HCT116 (cell line): ENCODE data around the gene RORB. TPM values are rescaled to one million over a fixed set of nuclear protein-coding genes. Genes with fewer than 3 reads are reported as not detected.

Experiments
- ATAC-seq: fragments of 200-7000 bp; cut with Tn5 transposase; 2 replicates; pipeline ENCODE4 v1.9.1; 2020; ENCODE audit warnings: mild to moderate bottlenecking, moderate library complexity
- BruUV-seq: library from RNA; stranded (reverse); fragments of 400-500 nt; replicated peaks from 2 replicates; lab custom pipeline; 2021; lab: Mats Ljungman, UMichigan
- CTCF ChIA-PET: fragments of 300-600 bp; sonication (Branson Sonifier 250); formaldehyde crosslinking; loops from one replicate; lab custom pipeline; 2021; ENCODE audit warnings: antibody characterized with exemption; lab: Charles Lee
- POLR2A ChIA-PET: fragments of 300-600, 350-600 bp; sonication (Branson Sonifier 250); formaldehyde crosslinking; loops from one replicate; lab custom pipeline; 2021; ENCODE audit warnings: antibody characterized with exemption; lab: Charles Lee
- RAD21 ChIA-PET, 2 experiments: fragments of 300-600 bp; sonication (Branson Sonifier 250); formaldehyde crosslinking; loops; one replicate each; lab custom pipeline; 2023; ENCODE audit warnings: low total read pairs in 2 of 2; ENCODE audit not compliant: uncharacterized antibody in 2 of 2, unreplicated experiment in 2 of 2, low non-redundant PET in 1 of 2; lab: Charles Lee
- DNase-seq: peaks from one replicate; pipeline ENCODE4 v3.0.0-alpha.2; 2010; ENCODE audit warnings: low read depth, low spot score
- H2AFZ ChIP-seq: fragments of 200-600 bp; shearing (Covaris generic), sonication (generic); 2 replicates; pipeline ENCODE4 v1.6.1; 2017; ENCODE audit warnings: low read depth, mixed run types, mixed read lengths, antibody characterized with exemption, low read length; ENCODE audit not compliant: poor library complexity, severe bottlenecking
- H3K27ac ChIP-seq: 2 replicates; pipeline ENCODE4 v1.5.1; 2012; ENCODE audit warnings: low read depth, low read length
- H3K27me3 ChIP-seq: fragments of 200-600 bp; sonication (generic); 2 replicates; pipeline ENCODE4 v1.6.1; 2016; ENCODE audit warnings: mixed run types, low read length, mixed read lengths; ENCODE audit not compliant: insufficient read depth
- H3K36me3 ChIP-seq, 2 experiments: fragments of 200-500 bp in 1 of 2; fragments of 200-600 bp in 1 of 2; sonication (Bioruptor generic) in 1 of 2; sonication (generic) in 1 of 2; 2 replicates each; pipeline versions ENCODE4 v1.5.1 to v1.6.1; 2014 to 2016; ENCODE audit warnings: low read length in 2 of 2, inconsistent platforms in 1 of 2, mixed read lengths in 1 of 2, mixed run types in 1 of 2; ENCODE audit not compliant: insufficient read depth in 2 of 2, control insufficient read depth in 1 of 2
- H3K4me1 ChIP-seq, 2 experiments: fragments of 200-600 bp in 1 of 2; sonication (generic) in 1 of 2; 2 replicates each; pipeline versions ENCODE4 v1.5.1 to v1.6.1; 2012 to 2017; ENCODE audit warnings: low read length in 2 of 2, inconsistent platforms in 1 of 2, mild to moderate bottlenecking in 1 of 2, mixed read lengths in 1 of 2, mixed run types in 1 of 2, moderate library complexity in 1 of 2; ENCODE audit not compliant: insufficient read depth in 2 of 2, control insufficient read depth in 1 of 2
- H3K4me2 ChIP-seq: fragments of 200-600 bp; sonication (generic); 2 replicates; pipeline ENCODE4 v1.6.1; 2017; ENCODE audit warnings: mixed run types, low read length, mixed read lengths
- H3K4me3 ChIP-seq, 2 experiments: fragments of 200-600 bp in 1 of 2; sonication (generic) in 1 of 2; replicated peaks in 1 of 2; 2 replicates each; pipeline ENCODE4 v1.5.1; 2011 to 2016; ENCODE audit warnings: low read length in 2 of 2, control low read depth in 1 of 2, low read depth in 1 of 2, mild to moderate bottlenecking in 1 of 2, mixed read lengths in 1 of 2, mixed run types in 1 of 2
- H3K79me2 ChIP-seq: fragments of 200-600 bp; sonication (generic); 2 replicates; pipeline ENCODE4 v1.6.1; 2017; ENCODE audit warnings: mild to moderate bottlenecking, mixed run types, low read length, moderate library complexity, mixed read lengths; ENCODE audit not compliant: insufficient read depth
- H3K9ac ChIP-seq: fragments of 200-600 bp; sonication (generic); 2 replicates; pipeline ENCODE4 v1.6.1; 2016; ENCODE audit warnings: low read length, mixed read lengths
- H3K9me2 ChIP-seq: fragments of 200-600 bp; sonication (generic), shearing (Covaris generic); 2 replicates; pipeline ENCODE4 v1.6.1; 2017; ENCODE audit warnings: mixed run types, mild to moderate bottlenecking, moderate library complexity; ENCODE audit not compliant: insufficient read depth
- H3K9me3 ChIP-seq, 2 experiments: fragments of 200-500 bp in 1 of 2; fragments of 200-600 bp in 1 of 2; sonication (Bioruptor generic) in 1 of 2; sonication (generic) in 1 of 2; 2 replicates each; pipeline ENCODE4 v1.6.1; 2014 to 2017; ENCODE audit warnings: low read length in 2 of 2, mixed read lengths in 2 of 2, inconsistent platforms in 1 of 2, low read depth in 1 of 2, mild to moderate bottlenecking in 1 of 2, mixed run types in 1 of 2, moderate library complexity in 1 of 2; ENCODE audit not compliant: control insufficient read depth in 1 of 2, insufficient read depth in 1 of 2
- H4K20me1 ChIP-seq: fragments of 200-600 bp; sonication (generic), shearing (Covaris generic); 2 replicates; pipeline ENCODE4 v1.6.1; 2017; ENCODE audit warnings: mixed run types, mild to moderate bottlenecking, moderate library complexity; ENCODE audit not compliant: insufficient read depth
- ATF3 ChIP-seq: IDR thresholded peaks from 2 replicates; pipeline ENCODE4 v1.6.1; 2012
- CBX3 ChIP-seq: IDR thresholded peaks from 2 replicates; pipeline ENCODE4 v1.6.1; 2012; ENCODE audit warnings: low read depth
- EZH2 ChIP-seq: fragments of 200-600 bp; sonication (generic); IDR thresholded peaks from 2 replicates; pipeline ENCODE4 v1.6.1; 2017; ENCODE audit warnings: antibody characterized with exemption, mixed run types
- EZH2phosphoT487 ChIP-seq: fragments of 200-600 bp; IDR thresholded peaks from 2 replicates; pipeline ENCODE4 v1.6.1; 2018; ENCODE audit warnings: antibody characterized with exemption, borderline replicate concordance
- RAD21 ChIP-seq: IDR thresholded peaks from 2 replicates; pipeline ENCODE4 v1.6.1; 2012; ENCODE audit warnings: low read depth, mild to moderate bottlenecking
- REST ChIP-seq: IDR thresholded peaks from 2 replicates; pipeline ENCODE4 v1.6.1; 2012; ENCODE audit warnings: low read depth
- SIN3A ChIP-seq: IDR thresholded peaks from 2 replicates; pipeline ENCODE4 v1.6.1; 2012; ENCODE audit warnings: low read depth
- SRF ChIP-seq: IDR thresholded peaks from 2 replicates; pipeline ENCODE4 v1.6.1; 2012; ENCODE audit warnings: low read depth
- TCF7L2 ChIP-seq: IDR thresholded peaks from 2 replicates; pipeline ENCODE4 v1.7.0; 2011; ENCODE audit warnings: borderline replicate concordance, inconsistent platforms; ENCODE audit not compliant: insufficient read depth, insufficient read length; ENCODE audit errors: extremely low read depth
- ZBTB33 ChIP-seq: IDR thresholded peaks from 2 replicates; pipeline ENCODE4 v1.6.1; 2011; ENCODE audit warnings: mild to moderate bottlenecking, low read length, moderate library complexity; ENCODE audit not compliant: insufficient replicate concordance; ENCODE audit errors: extremely low read depth
- intact Hi-C: fragments of 100-400 bp; cut with micrococcal nuclease; formaldehyde crosslinking; loops from 2 replicates; pipeline ENCODE4 v1.10.0; 2022
- total RNA-seq: library from RNA; stranded (reverse); gene quantifications from one replicate; pipeline ENCODE4 v1.2.1, GENCODE V29; 2021; ENCODE audit not compliant: unreplicated experiment

The RORB gene
- total RNA-seq, 1 experiment from 2014 or later, result 0.02 TPM

DNA sequence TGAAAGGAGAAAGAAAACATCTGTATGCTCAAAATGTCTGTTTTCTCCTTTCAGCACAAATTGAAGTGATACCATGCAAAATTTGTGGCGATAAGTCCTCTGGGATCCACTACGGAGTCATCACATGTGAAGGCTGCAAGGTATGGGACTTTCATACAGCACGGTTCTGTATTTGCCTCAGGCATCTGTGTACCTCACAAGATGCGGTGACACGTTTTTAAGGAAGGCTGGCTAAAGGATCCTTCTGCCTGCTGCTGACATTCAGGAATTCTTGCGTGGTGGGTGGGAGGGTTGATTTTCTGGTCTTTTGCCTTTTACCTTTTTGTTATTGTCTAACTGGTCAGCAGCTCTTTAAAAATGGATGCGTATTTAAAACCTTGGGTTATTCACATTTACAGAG lies 133.1 kb downstream of the RORB start:
- H3K9me2 ChIP-seq, result no peaks in the 10 kb centered on the region
- peaks cover 56% of the 10 kb centered on the region for H3K27me3 ChIP-seq
- no peak for TF ChIP-seq ZBTB33
- TF ChIP-seq EZH2, result no peak
- no peak for TF ChIP-seq TCF7L2
- no peak for TF ChIP-seq ATF3
- no peak for TF ChIP-seq SIN3A
- no peak for TF ChIP-seq RAD21
- TF ChIP-seq SRF, result no peak
- TF ChIP-seq REST, result no peak
- no peak for TF ChIP-seq EZH2phosphoT487
- TF ChIP-seq CBX3, result no peak
- RAD21 ChIA-PET, result no interaction called here
- H3K36me3 ChIP-seq, result no peaks in the 10 kb centered on the region
- POLR2A ChIA-PET, result no interaction called here
- no peak overlapping the region for H3K4me2 ChIP-seq
- H3K4me1 ChIP-seq, result no peaks in the 10 kb centered on the region
- H2AFZ ChIP-seq, result no peak overlapping the region
- no peaks in the 10 kb centered on the region for H3K79me2 ChIP-seq
- intact Hi-C loops, result no loop called here
- DNase-seq, result no peak
- no peaks in the 10 kb centered on the region for H3K9me3 ChIP-seq
- ATAC-seq, result no peak
- no TSS peak for BruUV-seq
- no peak overlapping the region for H3K4me3 ChIP-seq
- H4K20me1 ChIP-seq, result no peaks in the 10 kb centered on the region
- no peak overlapping the region for H3K9ac ChIP-seq
- CTCF ChIA-PET, result no interaction called here
- no peak overlapping the region for H3K27ac ChIP-seq
